ENCODE results near the gene NRAP.

The NRAP gene

DNA sequence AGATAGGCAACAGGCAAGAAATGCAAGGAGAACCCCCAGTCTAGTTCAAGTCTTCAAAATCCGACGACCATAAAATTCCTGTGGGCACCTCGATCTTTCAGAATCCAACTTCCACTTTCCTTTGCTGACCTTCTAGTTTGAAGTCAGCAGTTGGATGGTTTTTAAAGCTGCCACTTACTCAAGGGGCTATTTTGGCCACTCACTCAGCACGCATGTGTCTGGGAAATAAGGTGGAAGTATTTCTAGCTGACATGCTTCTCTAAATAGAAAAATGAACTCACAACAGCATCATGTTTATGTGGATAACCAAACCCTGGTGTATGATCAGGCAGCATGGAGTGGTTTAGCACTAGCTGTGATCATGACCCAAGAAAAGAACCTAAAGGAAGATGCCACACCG is at the start of gene NRAP:
NRAP (minus strand) TSS at position 134 of the 400 bp plus-strand sequence. CDS start 159 bp downstream, outside the sequence.
- no peak for DNase-seq

DNA sequence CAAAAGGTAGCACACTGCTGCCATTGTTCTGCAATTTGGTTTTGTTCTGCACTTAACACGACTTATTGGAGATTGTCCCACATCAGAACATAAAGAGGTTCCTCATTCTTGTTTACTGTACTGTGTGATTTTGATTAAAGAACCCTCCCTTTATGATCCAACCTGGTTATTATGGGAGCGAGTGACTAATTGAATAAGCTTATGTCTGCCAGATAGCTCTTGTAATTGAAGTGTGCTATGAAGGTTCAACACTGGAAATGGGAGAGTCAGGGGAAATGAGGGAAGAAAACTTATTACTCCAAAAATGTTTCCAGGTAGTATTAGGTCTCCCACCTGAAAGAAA is 49.8 kb upstream of the NRAP start:
- DNase-seq, result no peak

DNA sequence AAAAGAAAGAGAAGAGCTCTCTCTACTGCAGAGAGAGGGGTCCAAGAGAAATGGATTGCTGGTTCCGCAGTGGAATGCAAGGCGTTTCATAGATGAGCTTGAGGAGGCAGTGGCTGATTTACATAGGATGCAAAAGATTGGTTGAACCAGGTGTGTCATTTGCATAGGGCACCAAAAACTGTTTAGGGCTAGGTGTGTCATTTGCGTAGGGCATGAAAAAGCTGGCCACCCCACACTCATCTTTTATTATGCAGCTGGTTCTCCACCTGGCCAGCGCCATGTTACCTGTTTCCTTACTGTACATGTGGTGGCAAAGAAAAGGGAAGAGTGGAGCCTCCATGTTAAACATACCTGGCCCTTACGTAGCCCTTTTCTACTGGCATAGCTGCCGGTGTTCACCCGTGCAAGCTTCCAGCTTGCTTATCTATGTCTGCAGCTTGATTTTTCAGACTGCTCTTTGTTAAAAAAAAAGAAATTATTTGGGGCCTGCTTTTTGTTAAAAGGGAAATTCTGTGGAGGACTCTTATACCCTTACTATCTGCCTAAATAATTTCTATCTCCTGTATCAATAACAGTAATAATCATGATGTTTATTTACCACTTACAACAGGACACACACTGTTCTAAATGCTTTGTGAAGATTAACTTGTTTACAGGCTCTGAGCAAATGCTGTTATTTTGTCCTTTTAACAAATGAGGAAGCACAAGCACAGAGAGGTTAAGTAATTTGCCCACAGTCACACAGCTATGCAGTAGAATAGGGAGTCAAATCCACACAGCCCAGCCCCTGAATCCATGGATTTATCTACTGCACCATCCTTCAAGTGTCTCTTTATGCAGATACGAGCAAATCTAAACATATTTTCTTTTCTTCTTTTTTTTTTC is 49.2 kb upstream of the NRAP start:
- DNase-seq, result no peak

DNA sequence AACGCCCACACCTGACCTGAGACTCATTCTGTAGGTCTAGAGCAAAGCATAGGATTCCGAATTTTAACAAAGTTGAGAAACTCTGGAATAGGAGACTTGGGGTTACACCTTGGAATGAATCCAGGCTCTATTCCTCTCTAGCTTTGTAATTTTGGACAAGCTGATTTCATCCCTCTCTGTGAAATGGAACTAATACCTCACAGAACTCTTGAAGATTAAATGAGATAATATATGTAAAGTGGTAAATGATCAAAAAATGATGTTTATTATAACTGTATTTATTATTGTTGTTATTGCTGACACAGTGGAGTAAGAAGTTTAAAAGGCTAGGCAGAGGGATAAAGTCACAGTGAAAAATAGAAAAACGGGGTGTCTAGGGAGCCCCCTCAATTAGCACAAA is 48.2 kb upstream of the NRAP start:
- DNase-seq, result no peak

- DNase-seq, result no peak
These were observed 47.3 kb upstream of the NRAP start for GRCh38 chr10:113711142-113711541.

GRCh38 chr10:113709221-113709838 is 45.5 kb upstream of the NRAP start:
- no peak for DNase-seq

- DNase-seq, result no peak
These were observed 44.8 kb upstream of the NRAP start for GRCh38 chr10:113708640-113709039.

DNA sequence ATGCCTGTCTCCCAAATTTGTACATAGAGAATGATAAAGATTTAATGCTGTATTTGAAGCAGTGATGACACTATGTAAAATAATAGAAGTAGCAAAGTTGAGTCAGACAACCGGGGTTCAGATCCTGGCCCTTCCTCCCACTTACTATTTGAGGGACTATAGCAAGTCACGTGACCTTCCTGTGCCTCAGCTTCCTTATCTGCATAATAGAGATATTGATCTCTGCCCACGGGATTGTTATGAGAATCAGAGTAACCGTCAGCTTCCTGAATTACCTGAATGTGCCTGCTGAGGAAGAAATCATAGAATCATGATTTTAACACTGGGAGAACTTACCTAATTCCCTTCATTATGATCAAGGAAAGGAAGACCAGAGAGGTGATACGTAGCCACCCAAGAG is 42.8 kb upstream of the NRAP start:
- DNase-seq, result no peak

DNA sequence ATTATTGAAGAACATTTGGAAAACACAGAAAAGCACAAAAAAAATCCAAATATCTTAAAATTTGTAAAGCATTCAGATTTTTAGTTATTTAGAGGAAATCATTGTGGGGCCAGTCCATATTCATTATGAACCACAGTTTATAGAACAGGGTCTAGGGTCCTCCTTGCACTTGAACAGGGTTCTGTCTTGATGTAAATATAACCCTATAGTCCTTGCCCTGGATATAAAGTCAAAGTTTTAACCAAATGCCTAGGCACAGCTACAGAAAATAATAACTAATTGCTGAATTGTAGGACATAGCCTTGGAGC is 41.5 kb upstream of the NRAP start:
- no peak for DNase-seq

DNA sequence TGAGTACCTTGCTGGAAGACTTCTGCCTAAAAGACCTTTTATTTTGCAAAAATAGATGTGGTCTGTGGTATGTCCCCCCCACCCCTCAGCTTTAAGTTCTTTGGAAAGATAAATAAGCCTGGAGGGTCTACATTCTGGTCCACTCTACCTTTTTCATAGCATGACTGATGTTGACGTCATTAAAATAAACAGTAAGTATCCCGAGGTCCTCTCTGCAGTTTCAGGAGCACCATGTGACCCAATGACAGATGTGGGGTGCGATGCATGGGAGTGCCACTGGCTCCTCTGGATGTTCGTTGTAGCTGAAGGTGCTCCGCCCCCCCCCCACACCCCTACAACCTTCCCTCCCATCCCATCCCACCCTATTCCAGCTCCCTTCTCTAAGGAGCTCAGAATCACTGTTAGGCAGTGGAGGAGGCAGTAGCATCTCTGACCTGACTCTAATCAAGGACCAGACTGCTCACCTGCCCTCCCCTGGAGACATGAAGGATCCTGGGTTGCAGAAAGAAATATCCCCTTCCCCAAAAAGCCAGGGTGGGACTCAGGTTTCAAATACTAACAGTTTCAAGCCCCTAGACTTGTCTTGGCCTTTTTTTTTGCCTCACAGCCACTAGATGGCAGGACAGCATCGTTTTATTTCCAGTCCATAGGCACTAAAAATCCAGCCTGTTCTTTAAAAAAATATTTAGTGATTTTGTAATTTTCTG is 40.9 kb upstream of the NRAP start:
- no peak for DNase-seq

- no peak for DNase-seq
These were observed 33.8 kb upstream of the NRAP start for GRCh38 chr10:113697595-113697994.

- DNase-seq, result no peak
These were observed 31.9 kb upstream of the NRAP start for GRCh38 chr10:113695691-113696090.

DNA sequence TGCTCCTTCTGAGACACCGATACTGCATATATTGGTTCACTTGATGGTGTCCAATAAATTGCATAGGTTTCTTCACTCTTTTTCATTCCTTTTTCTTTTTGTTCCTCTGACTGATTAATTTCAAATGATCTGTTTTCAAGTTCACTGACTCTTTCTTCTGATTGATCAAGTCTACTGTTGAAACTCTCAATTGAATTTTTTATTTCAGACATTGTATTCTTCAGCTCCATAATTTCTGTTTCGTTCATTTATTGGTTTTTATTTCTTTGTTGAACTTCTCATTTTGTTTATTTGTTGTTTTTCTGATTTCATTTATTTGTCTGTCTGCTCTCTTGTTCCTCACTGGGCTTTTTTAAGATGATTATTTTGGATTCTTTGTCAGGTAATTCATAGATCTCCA is 29.5 kb upstream of the NRAP start:
- no peak for DNase-seq

- DNase-seq, result no peak
These were observed 28.4 kb upstream of the NRAP start for GRCh38 chr10:113692271-113692670.

GRCh38 chr10:113691381-113691780 is 27.5 kb upstream of the NRAP start:
- DNase-seq, result no peak

DNA sequence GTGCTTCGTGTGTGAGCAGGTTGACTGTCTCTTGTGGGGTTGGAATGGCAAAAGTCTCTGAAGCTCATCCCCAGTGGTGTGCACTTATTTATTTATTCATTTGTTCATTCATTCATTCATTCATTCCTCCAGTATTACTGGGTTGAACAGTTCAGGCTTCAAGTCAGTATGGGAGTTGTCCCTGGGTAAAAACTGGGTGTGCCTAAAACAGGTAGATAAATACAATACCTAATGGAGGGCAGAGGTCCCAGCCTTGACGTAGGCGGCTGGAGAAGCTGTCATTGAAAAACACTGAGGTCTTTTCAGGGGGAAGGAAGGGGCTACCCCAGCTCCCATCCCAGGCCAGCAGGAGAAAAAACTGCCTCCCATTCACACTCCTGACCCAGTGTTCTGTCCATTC is 26.9 kb upstream of the NRAP start:
- no peak for DNase-seq

DNA sequence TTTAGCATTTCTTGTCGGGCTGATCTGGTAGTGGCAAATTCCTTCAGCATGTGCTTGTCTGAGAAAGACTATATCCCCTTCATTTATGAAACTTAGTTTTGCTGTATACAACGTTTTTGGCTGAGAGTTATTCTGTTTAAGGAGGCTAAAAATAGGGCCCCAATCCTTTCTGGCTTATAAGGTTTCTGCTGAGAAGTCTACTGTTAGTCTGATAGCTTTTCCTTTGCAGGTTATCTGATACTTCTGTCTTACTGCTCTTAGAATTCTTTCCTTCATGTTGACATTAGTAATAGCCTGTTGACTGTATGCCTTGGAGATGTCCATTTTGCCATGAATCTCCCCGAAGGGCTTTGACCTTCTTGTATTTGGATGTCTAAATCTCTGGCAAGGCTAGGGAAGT is 25.7 kb upstream of the NRAP start:
- no peak for DNase-seq

GRCh38 chr10:113689057-113689456 is 25.2 kb upstream of the NRAP start:
- no peak for DNase-seq

DNA sequence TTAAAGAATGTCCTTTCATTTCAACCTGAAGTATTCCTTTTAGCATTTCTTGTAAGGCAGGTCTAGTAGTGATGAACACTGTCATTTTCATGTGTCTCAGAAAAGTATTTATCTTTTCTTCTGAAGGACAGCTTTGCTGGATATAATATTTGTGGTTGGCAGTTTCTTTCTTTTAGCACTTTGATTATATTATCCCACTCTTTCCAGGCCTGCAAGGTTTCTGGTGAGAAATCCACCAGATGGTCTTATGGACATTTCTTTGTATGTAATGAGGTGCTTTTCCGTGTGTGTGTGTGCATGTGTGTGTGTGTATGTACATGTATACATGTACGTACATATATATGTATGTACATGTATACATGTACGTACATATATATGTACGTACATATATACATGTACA is 23.2 kb upstream of the NRAP start:
- no peak for DNase-seq

DNA sequence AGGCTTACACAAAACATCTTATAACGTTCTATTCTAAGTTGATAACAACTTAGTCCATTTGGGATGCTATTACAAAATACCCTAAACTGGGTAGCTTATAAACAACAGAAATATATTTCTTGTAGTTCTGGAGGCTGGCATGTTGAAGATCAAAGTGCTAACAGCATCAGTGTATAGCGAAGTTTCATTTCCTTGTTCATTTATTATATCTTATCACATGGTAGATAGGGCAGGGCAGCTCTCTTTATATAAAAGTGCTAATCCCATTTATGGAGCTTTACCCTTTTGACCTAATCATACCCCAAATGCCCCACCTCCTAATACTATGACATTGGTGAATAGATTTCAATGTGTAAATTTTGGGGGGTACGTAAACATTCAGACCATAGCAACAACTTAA is 22.2 kb upstream of the NRAP start:
- DNase-seq, result no peak

GRCh38 chr10:113683300-113683699 is 19.5 kb upstream of the NRAP start:
- DNase-seq, result no peak

- DNase-seq, result no peak
These were observed 18.0 kb upstream of the NRAP start for GRCh38 chr10:113681533-113682470.

Measured in left hindlimb (tissue), 1 donor.